HepG2 (cell line): ENCODE results near the gene DLG4. TPM values are rescaled to one million over a fixed set of nuclear protein-coding genes. Genes with fewer than 3 reads are reported as not detected.
A peak's percentile ranks its signal among the peaks of the same experiment; 100 is the strongest.

Source experiments
- BHLHE40 ChIP-seq: IDR thresholded peaks from 2 replicates; pipeline ENCODE4 v1.6.1; 2011; ENCODE audit warnings: low read length, improper control_type of control experiment
- BORCS8-MEF2B ChIP-seq: sonication (generic); formaldehyde crosslinking; IDR thresholded peaks from 2 replicates; pipeline ENCODE4 v1.8.0; 2022; ENCODE audit warnings: mild to moderate bottlenecking, missing genetic modification reagents
- EHMT2 ChIP-seq: fragments of 200-600 bp; sonication (generic); IDR thresholded peaks from 2 replicates; pipeline ENCODE4 v1.7.0; 2017; ENCODE audit warnings: antibody characterized with exemption, low read depth, low read length, borderline replicate concordance
- GTF3A ChIP-seq: sonication (generic); formaldehyde crosslinking; conservative IDR thresholded peaks from 2 replicates; pipeline ENCODE4 v1.4.0; 2020; ENCODE audit warnings: mild to moderate bottlenecking, missing genetic modification reagents
- HOXD1 ChIP-seq: sonication (generic); formaldehyde crosslinking; IDR thresholded peaks from 2 replicates; pipeline ENCODE4 v1.5.0; 2020; ENCODE audit warnings: missing genetic modification reagents
- MED8 ChIP-seq: sonication (generic); formaldehyde crosslinking; IDR thresholded peaks from 2 replicates; pipeline ENCODE4 v1.8.1; 2023; ENCODE audit warnings: mild to moderate bottlenecking, missing genetic modification reagents; ENCODE audit not compliant: insufficient replicate concordance
- MIER3 ChIP-seq: IDR thresholded peaks from 2 replicates; pipeline ENCODE4 v1.6.1; 2016; ENCODE audit warnings: missing compliant biosample characterization, borderline replicate concordance
- NFYC ChIP-seq: IDR thresholded peaks from 2 replicates; pipeline ENCODE4 v1.6.1; 2016; ENCODE audit warnings: missing genetic modification reagents, missing compliant biosample characterization
- PCBP2 ChIP-seq: fragments of 200-400 bp; formaldehyde crosslinking; optimal IDR thresholded peaks from 2 replicates; pipeline ENCODE3; 2018; ENCODE audit warnings: low read length, low read depth; ENCODE audit not compliant: poor library complexity, severe bottlenecking
- RBAK ChIP-seq: sonication (generic); formaldehyde crosslinking; IDR thresholded peaks from 2 replicates; pipeline ENCODE4 v1.5.1; 2020; ENCODE audit warnings: mild to moderate bottlenecking, missing genetic modification reagents
- TBX3 ChIP-seq: fragments of 450-650 bp; IDR thresholded peaks from 2 replicates; pipeline ENCODE4 v1.6.1; 2017; ENCODE audit warnings: antibody characterized with exemption, mild to moderate bottlenecking, inconsistent platforms, borderline replicate concordance
- ZKSCAN8 ChIP-seq: IDR thresholded peaks from 2 replicates; pipeline ENCODE4 v1.6.1; 2016; ENCODE audit warnings: borderline replicate concordance, missing genetic modification reagents, missing compliant biosample characterization
- ZMYM4 ChIP-seq: sonication (generic); formaldehyde crosslinking; IDR thresholded peaks from 2 replicates; pipeline ENCODE4 v1.8.1; 2023; ENCODE audit warnings: mild to moderate bottlenecking, missing genetic modification reagents
- ZNF17 ChIP-seq: sonication (generic); formaldehyde crosslinking; IDR thresholded peaks from 2 replicates; pipeline ENCODE4 v1.5.0; 2020; ENCODE audit warnings: mild to moderate bottlenecking, missing genetic modification reagents
- ZNF451 ChIP-seq: sonication (generic); formaldehyde crosslinking; IDR thresholded peaks from 2 replicates; pipeline ENCODE4 v1.5.0; 2020; ENCODE audit warnings: mild to moderate bottlenecking, missing genetic modification reagents
- ZNF629 ChIP-seq: sonication (generic); formaldehyde crosslinking; conservative IDR thresholded peaks from 2 replicates; pipeline ENCODE4 v1.5.0; 2020; ENCODE audit warnings: missing genetic modification reagents
- ZNF737 ChIP-seq: sonication (generic); formaldehyde crosslinking; IDR thresholded peaks from 2 replicates; pipeline ENCODE4 v1.5.0; 2020; ENCODE audit warnings: missing genetic modification reagents, mild to moderate bottlenecking, borderline replicate concordance
- polyA plus RNA-seq, 8 experiments: library from polyadenylated mRNA; depleted of rRNA in 3 of 8; stranded (reverse) in 7 of 8; unstranded in 1 of 8; fragments of >200 nt; fragmentation: Illumina TruSeq in 4 of 8; extraction: Trizol in 4 of 8; gene quantifications; 2 replicates each; pipeline versions ENCODE4 v1.2.1 to v1.2.3, GENCODE V29; 2011 to 2016; ENCODE audit warnings: low read depth in 4 of 8, missing spikeins in 1 of 8, mixed read lengths in 1 of 8; ENCODE audit not compliant: insufficient read depth in 1 of 8
- total RNA-seq, 5 experiments: library from RNA; depleted of rRNA; stranded (reverse); fragments of >200 nt; fragmentation: Illumina TruSeq; extraction: Trizol; gene quantifications; 2 replicates each; pipeline ENCODE4 v1.2.3, GENCODE V29; 2016; ENCODE audit warnings: low read depth in 1 of 5
- TF ChIP-seq, protein P1 (sequence below): sonication (generic); formaldehyde crosslinking; conservative IDR thresholded peaks from 2 replicates; pipeline ENCODE4 v1.4.0; 2020; ENCODE audit warnings: missing genetic modification reagents
- TF ChIP-seq, protein P2 (sequence below): sonication (generic); formaldehyde crosslinking; IDR thresholded peaks from 2 replicates; pipeline ENCODE4 v1.4.0; 2020; ENCODE audit warnings: missing genetic modification reagents
- TF ChIP-seq, protein P3 (sequence below): IDR thresholded peaks from 2 replicates; pipeline ENCODE4 v1.6.1; 2018; ENCODE audit warnings: missing genetic modification reagents
- TF ChIP-seq, protein P4 (sequence below): sonication (generic); formaldehyde crosslinking; IDR thresholded peaks from 2 replicates; pipeline ENCODE4 v1.4.0; 2020; ENCODE audit warnings: missing genetic modification reagents

The DLG4 gene
- total and polyA plus RNA-seq, 2 of the 13 experiments (the other 11 are each of a cell fraction or from before 2014, with no cell fraction given), result 0.71 to 4.3 TPM

DNA sequence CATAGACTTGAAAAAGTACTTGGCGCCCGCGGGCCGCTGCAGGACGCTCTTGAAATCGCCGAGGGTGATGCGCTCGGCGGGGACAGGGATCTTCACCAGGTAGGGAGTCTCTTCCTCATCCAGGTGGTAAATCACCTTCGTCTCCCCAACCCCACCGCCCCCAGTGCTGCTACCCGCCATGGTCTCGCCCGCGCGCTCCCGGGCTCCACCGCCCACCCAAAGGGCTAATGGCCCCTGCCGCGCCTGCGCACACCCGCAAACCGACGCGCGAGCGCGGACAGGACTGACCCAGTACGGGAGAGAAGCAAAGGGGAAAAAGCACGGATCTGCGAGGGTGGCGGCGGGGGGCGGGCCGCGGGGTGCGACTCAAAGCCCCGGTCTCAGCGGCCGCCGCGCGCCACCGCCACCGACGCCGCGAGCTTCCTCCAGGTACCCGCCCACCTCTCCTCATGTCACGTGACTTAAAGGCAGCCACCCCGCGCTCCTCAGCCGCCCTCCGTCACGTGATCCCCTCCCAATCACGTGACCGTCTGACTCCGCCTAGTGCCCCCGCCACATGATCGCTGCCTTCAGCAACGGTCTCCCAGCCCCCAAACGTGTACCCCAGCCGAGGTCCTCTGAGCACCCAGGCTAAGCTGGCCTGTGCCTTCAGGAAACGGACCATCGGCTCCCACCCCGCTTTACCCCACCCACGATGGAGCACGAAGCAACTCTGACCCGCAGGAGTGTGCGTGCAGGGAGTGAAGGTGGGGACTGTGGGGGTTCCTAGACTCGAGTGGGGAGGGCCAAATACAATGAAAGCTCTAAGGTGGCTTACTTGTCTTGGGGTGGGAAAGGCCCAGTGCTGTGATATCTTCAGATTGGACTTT lies 14.7 kb upstream of the DLG4 start, which contains the start of gene DVL2 (continued):
- TF ChIP-seq, protein P1, sequence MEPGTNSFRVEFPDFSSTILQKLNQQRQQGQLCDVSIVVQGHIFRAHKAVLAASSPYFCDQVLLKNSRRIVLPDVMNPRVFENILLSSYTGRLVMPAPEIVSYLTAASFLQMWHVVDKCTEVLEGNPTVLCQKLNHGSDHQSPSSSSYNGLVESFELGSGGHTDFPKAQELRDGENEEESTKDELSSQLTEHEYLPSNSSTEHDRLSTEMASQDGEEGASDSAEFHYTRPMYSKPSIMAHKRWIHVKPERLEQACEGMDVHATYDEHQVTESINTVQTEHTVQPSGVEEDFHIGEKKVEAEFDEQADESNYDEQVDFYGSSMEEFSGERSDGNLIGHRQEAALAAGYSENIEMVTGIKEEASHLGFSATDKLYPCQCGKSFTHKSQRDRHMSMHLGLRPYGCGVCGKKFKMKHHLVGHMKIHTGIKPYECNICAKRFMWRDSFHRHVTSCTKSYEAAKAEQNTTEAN, result peak; percentile 66; the same call in 1 of the 2 replicates
- TF ChIP-seq, protein P2, sequence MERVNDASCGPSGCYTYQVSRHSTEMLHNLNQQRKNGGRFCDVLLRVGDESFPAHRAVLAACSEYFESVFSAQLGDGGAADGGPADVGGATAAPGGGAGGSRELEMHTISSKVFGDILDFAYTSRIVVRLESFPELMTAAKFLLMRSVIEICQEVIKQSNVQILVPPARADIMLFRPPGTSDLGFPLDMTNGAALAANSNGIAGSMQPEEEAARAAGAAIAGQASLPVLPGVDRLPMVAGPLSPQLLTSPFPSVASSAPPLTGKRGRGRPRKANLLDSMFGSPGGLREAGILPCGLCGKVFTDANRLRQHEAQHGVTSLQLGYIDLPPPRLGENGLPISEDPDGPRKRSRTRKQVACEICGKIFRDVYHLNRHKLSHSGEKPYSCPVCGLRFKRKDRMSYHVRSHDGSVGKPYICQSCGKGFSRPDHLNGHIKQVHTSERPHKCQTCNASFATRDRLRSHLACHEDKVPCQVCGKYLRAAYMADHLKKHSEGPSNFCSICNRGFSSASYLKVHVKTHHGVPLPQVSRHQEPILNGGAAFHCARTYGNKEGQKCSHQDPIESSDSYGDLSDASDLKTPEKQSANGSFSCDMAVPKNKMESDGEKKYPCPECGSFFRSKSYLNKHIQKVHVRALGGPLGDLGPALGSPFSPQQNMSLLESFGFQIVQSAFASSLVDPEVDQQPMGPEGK (CRISPR knock-in tag), result peak; percentile 94
- TF ChIP-seq ZNF451 (peak; percentile 97), BHLHE40 (peak; percentile 99), PCBP2 (peak; percentile 38), ZKSCAN8 (CRISPR knock-in tag) (no peak; the same call in 1 of the 2 replicates), RBAK (CRISPR knock-in tag) (0 out of 2 replicates have a peak, but pooled peaks have one; percentile 9), BORCS8-MEF2B (peak; percentile 79), EHMT2 (no peak), MIER3 (CRISPR knock-in tag) (peak; percentile 64; the same call in 1 of the 2 replicates), HOXD1 (peak; percentile 83; the same call in 1 of the 2 replicates), MED8 (CRISPR knock-in tag) (no peak), GTF3A (CRISPR knock-in tag) (0 out of 2 replicates have a peak, but pooled peaks have one; percentile 22), ZNF737 (CRISPR knock-in tag) (no peak), TBX3 (0 out of 2 replicates have a peak, but pooled peaks have one; percentile 37), ZNF629 (CRISPR knock-in tag) (peak; percentile 40; the same call in 1 of the 2 replicates), ZMYM4 (no peak; the same call in none of the 2 replicates), ZNF17 (CRISPR knock-in tag) (no peak), NFYC (peak; percentile 52; the same call in 1 of the 2 replicates)
- TF ChIP-seq, protein P3, sequence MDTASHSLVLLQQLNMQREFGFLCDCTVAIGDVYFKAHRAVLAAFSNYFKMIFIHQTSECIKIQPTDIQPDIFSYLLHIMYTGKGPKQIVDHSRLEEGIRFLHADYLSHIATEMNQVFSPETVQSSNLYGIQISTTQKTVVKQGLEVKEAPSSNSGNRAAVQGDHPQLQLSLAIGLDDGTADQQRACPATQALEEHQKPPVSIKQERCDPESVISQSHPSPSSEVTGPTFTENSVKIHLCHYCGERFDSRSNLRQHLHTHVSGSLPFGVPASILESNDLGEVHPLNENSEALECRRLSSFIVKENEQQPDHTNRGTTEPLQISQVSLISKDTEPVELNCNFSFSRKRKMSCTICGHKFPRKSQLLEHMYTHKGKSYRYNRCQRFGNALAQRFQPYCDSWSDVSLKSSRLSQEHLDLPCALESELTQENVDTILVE (CRISPR knock-in tag), result peak; percentile 86
- TF ChIP-seq, protein P4, sequence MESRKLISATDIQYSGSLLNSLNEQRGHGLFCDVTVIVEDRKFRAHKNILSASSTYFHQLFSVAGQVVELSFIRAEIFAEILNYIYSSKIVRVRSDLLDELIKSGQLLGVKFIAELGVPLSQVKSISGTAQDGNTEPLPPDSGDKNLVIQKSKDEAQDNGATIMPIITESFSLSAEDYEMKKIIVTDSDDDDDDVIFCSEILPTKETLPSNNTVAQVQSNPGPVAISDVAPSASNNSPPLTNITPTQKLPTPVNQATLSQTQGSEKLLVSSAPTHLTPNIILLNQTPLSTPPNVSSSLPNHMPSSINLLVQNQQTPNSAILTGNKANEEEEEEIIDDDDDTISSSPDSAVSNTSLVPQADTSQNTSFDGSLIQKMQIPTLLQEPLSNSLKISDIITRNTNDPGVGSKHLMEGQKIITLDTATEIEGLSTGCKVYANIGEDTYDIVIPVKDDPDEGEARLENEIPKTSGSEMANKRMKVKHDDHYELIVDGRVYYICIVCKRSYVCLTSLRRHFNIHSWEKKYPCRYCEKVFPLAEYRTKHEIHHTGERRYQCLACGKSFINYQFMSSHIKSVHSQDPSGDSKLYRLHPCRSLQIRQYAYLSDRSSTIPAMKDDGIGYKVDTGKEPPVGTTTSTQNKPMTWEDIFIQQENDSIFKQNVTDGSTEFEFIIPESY (CRISPR knock-in tag), result peak; percentile 51; the same call in 1 of the 2 replicates
